Effector memory CD4-positive, alpha-beta T cell (primary cell): ENCODE data around the gene RPRD1B.

Source experiments
- DNase-seq, 3 donors: peaks; one replicate each; pipeline ENCODE4 v3.0.0-alpha.2; 2020
- H3K27ac ChIP-seq: 2 replicates; pipeline ENCODE4 v1.7.0; 2013; ENCODE audit warnings: mild to moderate bottlenecking, low read length, moderate library complexity; ENCODE audit not compliant: insufficient read depth, poor library complexity, severe bottlenecking
- H3K27me3 ChIP-seq: replicated peaks from 2 replicates; pipeline ENCODE4 v1.7.0; 2013; ENCODE audit warnings: mild to moderate bottlenecking, low read length; ENCODE audit not compliant: insufficient read depth, control insufficient read depth, poor library complexity, severe bottlenecking
- H3K36me3 ChIP-seq: 2 replicates; pipeline ENCODE4 v1.7.0; 2013; ENCODE audit warnings: mild to moderate bottlenecking, low read length, moderate library complexity; ENCODE audit not compliant: control insufficient read depth, insufficient read depth
- H3K4me1 ChIP-seq: 2 replicates; pipeline ENCODE4 v1.7.0; 2013; ENCODE audit warnings: low read length, mild to moderate bottlenecking; ENCODE audit not compliant: control insufficient read depth, insufficient read depth, poor library complexity, severe bottlenecking
- H3K4me3 ChIP-seq: 2 replicates; pipeline ENCODE4 v1.7.0; 2013; ENCODE audit warnings: low read length, low read depth, mild to moderate bottlenecking; ENCODE audit not compliant: insufficient read depth, poor library complexity, severe bottlenecking
- H3K9me3 ChIP-seq: 2 replicates; pipeline ENCODE4 v1.7.0; 2013; ENCODE audit warnings: mild to moderate bottlenecking, low read length, moderate library complexity; ENCODE audit not compliant: control insufficient read depth

The RPRD1B gene

GRCh38 chr20:38126932-38127621, 93.5 kb downstream of the RPRD1B start:
- Histone ChIP-seq H3K4me1 (no peaks in the 10 kb centered on the region), H3K27me3 (no peaks in the 10 kb centered on the region), H3K4me3 (no peak overlapping the region), H3K36me3 (no peaks in the 10 kb centered on the region), H3K9me3 (no peaks in the 10 kb centered on the region), H3K27ac (no peak overlapping the region)
- no peak for DNase-seq

- Histone ChIP-seq H3K4me3 (no peak overlapping the region), H3K9me3 (no peaks in the 10 kb centered on the region), H3K27me3 (no peaks in the 10 kb centered on the region), H3K27ac (no peak overlapping the region), H3K4me1 (no peaks in the 10 kb centered on the region), H3K36me3 (no peaks in the 10 kb centered on the region)
- no peak for DNase-seq
These were observed 94.5 kb downstream of the RPRD1B start for GRCh38 chr20:38127920-38128528.

- DNase-seq = no peak
- no peak overlapping the region for H3K27ac ChIP-seq
- H3K27me3 ChIP-seq = no peaks in the 10 kb centered on the region
- H3K36me3 ChIP-seq = no peaks in the 10 kb centered on the region
- no peak overlapping the region for H3K4me3 ChIP-seq
- H3K9me3 ChIP-seq = no peaks in the 10 kb centered on the region
- no peaks in the 10 kb centered on the region for H3K4me1 ChIP-seq
These were observed 95.1 kb downstream of the RPRD1B start for GRCh38 chr20:38128691-38129090.

- Histone ChIP-seq H3K36me3 (no peaks in the 10 kb centered on the region), H3K9me3 (no peaks in the 10 kb centered on the region), H3K27me3 (no peaks in the 10 kb centered on the region), H3K27ac (no peak overlapping the region), H3K4me1 (no peaks in the 10 kb centered on the region), H3K4me3 (no peak overlapping the region)
- no peak for DNase-seq
These were observed 95.8 kb downstream of the RPRD1B start for GRCh38 chr20:38129248-38129865.

- no peaks in the 10 kb centered on the region for H3K4me1 ChIP-seq
These were observed 96.5 kb downstream of the RPRD1B start for GRCh38 chr20:38129893-38130609.

GRCh38 chr20:38130687-38131587, 97.4 kb downstream of the RPRD1B start:
- Histone ChIP-seq H3K36me3 (no peaks in the 10 kb centered on the region), H3K4me1 (no peaks in the 10 kb centered on the region), H3K27ac (no peak overlapping the region), H3K4me3 (no peak overlapping the region), H3K9me3 (no peaks in the 10 kb centered on the region), H3K27me3 (no peaks in the 10 kb centered on the region)
- no peak for DNase-seq

More at GRCh38 chr20:38129893-38130609, 96.5 kb downstream of the RPRD1B start:
- H3K4me3 ChIP-seq = no peak overlapping the region
- no peaks in the 10 kb centered on the region for H3K27me3 ChIP-seq
- H3K9me3 ChIP-seq = no peaks in the 10 kb centered on the region
- H3K36me3 ChIP-seq = no peaks in the 10 kb centered on the region
- no peak for DNase-seq
- no peak overlapping the region for H3K27ac ChIP-seq

- no peak overlapping the region for H3K27ac ChIP-seq
- H3K4me3 ChIP-seq = no peak overlapping the region
- no peaks in the 10 kb centered on the region for H3K4me1 ChIP-seq
- no peaks in the 10 kb centered on the region for H3K9me3 ChIP-seq
- DNase-seq = no peak
- H3K27me3 ChIP-seq = no peaks in the 10 kb centered on the region
- H3K36me3 ChIP-seq = no peaks in the 10 kb centered on the region
These were observed 98.1 kb downstream of the RPRD1B start for GRCh38 chr20:38131588-38132121.

GRCh38 chr20:38132156-38132909, 98.8 kb downstream of the RPRD1B start:
- Histone ChIP-seq H3K4me3 (no peak overlapping the region), H3K4me1 (no peaks in the 10 kb centered on the region), H3K9me3 (no peaks in the 10 kb centered on the region), H3K27ac (no peak overlapping the region), H3K27me3 (no peaks in the 10 kb centered on the region), H3K36me3 (no peaks in the 10 kb centered on the region)
- no peak for DNase-seq
